ENCODE measurements around the gene PCNX4.

DNA sequence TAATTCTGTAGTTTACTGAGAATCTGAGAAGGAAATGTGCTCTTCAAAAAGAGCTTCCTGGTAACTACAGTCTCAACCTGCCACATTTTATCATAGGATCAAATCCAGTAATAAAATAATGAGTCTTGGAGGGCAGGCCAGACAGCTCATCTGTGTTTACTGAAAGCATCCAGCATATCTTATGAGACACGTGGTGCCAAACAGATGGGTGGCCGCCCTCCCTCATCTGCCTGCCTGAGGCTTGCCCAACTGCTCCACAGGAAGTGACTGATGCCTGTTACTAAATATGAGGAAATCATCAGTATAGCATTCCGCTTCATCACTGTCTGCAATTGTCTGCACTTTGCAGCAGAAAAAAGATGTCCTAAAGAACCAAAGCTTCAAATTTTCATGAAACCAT lies 60.0 kb downstream of the PCNX4 start:
- TF ChIP-seq, protein P1, sequence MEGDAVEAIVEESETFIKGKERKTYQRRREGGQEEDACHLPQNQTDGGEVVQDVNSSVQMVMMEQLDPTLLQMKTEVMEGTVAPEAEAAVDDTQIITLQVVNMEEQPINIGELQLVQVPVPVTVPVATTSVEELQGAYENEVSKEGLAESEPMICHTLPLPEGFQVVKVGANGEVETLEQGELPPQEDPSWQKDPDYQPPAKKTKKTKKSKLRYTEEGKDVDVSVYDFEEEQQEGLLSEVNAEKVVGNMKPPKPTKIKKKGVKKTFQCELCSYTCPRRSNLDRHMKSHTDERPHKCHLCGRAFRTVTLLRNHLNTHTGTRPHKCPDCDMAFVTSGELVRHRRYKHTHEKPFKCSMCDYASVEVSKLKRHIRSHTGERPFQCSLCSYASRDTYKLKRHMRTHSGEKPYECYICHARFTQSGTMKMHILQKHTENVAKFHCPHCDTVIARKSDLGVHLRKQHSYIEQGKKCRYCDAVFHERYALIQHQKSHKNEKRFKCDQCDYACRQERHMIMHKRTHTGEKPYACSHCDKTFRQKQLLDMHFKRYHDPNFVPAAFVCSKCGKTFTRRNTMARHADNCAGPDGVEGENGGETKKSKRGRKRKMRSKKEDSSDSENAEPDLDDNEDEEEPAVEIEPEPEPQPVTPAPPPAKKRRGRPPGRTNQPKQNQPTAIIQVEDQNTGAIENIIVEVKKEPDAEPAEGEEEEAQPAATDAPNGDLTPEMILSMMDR (conservative IDR thresholded peaks at IDR 0.05; ENCODE audit: low read depth, low read length): no peak
- no peak for TF ChIP-seq EZH2 (IDR thresholded peaks at IDR 0.05; ENCODE audit: borderline replicate concordance, low read depth, low read length, poor library complexity, severe bottlenecking)

Measured in A673 (cell line).